Esophagus (tissue), 2 donors: ENCODE measurements around the gene CDC42BPB. TPM values are rescaled to one million over a fixed set of nuclear protein-coding genes. Genes with fewer than 3 reads are reported as not detected.

Source experiments
- H3K27ac ChIP-seq, 2 donors: one replicate each; pipeline ENCODE4 v1.5.1; 2013; ENCODE audit warnings: low read depth in 2 of 2, mild to moderate bottlenecking in 2 of 2, inconsistent platforms in 1 of 2, low read length in 1 of 2, moderate library complexity in 1 of 2
- H3K27me3 ChIP-seq, 2 donors: one replicate each; pipeline ENCODE4 v1.6.1; 2013; ENCODE audit warnings: low read length in 2 of 2, control low read depth in 1 of 2, mild to moderate bottlenecking in 1 of 2; ENCODE audit not compliant: insufficient read depth in 2 of 2, control insufficient read depth in 1 of 2
- H3K36me3 ChIP-seq, 2 donors: one replicate each; pipeline ENCODE4 v1.6.1; 2013; ENCODE audit warnings: low read length in 1 of 2; ENCODE audit not compliant: control insufficient read depth in 2 of 2, insufficient read depth in 2 of 2
- H3K4me1 ChIP-seq, 2 donors: one replicate each; pipeline ENCODE4 v1.6.1; 2013; ENCODE audit warnings: low read length in 1 of 2; ENCODE audit not compliant: control insufficient read depth in 2 of 2, insufficient read depth in 2 of 2
- H3K4me3 ChIP-seq, 2 donors: one replicate each; pipeline ENCODE4 v1.5.1; 2013; ENCODE audit warnings: low read length in 2 of 2, mild to moderate bottlenecking in 2 of 2, low read depth in 1 of 2, moderate library complexity in 1 of 2
- H3K9me3 ChIP-seq, 2 donors: one replicate each; pipeline ENCODE4 v1.6.1; 2013; ENCODE audit warnings: mild to moderate bottlenecking in 2 of 2, low read depth in 1 of 2, low read length in 1 of 2, moderate library complexity in 1 of 2; ENCODE audit not compliant: control insufficient read depth in 2 of 2, insufficient read depth in 1 of 2
- whole genome bisulfite sequencing, 2 donors: extraction: QIAGEN DNeasy Blood & Tissue Kit; methylation state at CpG; one replicate each; pipeline ENCODE4 v1.1.7; 2013; 5-methylcytosine and 5-hydroxymethylcytosine counted together
- polyA plus RNA-seq, 2 donors: library from polyadenylated mRNA; stranded (reverse); fragments of 200-250 nt; gene quantifications; one replicate each; pipeline ENCODE4 v1.2.3, GENCODE V29; 2013
- donor health status: healthy with polysubstance abuse.
- donor health status: Bipolar disorder and iron deficiency.

CDC42BPB gene
- polyA plus RNA-seq, 2 donors = 29.9 to 35.2 TPM

DNA sequence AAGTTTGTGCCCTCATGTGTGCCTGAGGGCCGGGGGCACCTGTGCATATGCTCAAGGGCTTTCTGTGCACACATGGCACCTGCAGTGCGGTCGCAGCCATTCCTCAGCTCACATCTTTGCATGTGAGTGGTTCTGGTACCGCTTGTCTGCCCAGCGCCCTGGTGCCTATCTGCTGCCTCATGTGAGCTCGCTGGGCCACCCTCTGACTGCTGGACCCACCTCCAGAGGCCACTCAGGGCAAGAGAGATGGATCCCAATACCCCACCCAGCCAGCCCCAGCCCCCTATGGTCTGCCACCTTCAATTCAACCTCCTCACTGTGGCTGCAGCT lies 140.3 kb downstream of the CDC42BPB start:
- peaks cover 0 to 2% of the 10 kb centered on the region in 2 donors for H3K36me3 ChIP-seq
- H3K4me3 ChIP-seq = no peak overlapping the region
- H3K4me1 ChIP-seq = no peaks in the 10 kb centered on the region
- H3K27ac ChIP-seq = no peak overlapping the region
- no peaks in the 10 kb centered on the region for H3K27me3 ChIP-seq
- 89 to 93% methylated on average over 6 of the region's 6 CpGs for WGBS, 2 donors
- H3K9me3 ChIP-seq = peaks cover 0 to 5% of the 10 kb centered on the region in 2 donors

DNA sequence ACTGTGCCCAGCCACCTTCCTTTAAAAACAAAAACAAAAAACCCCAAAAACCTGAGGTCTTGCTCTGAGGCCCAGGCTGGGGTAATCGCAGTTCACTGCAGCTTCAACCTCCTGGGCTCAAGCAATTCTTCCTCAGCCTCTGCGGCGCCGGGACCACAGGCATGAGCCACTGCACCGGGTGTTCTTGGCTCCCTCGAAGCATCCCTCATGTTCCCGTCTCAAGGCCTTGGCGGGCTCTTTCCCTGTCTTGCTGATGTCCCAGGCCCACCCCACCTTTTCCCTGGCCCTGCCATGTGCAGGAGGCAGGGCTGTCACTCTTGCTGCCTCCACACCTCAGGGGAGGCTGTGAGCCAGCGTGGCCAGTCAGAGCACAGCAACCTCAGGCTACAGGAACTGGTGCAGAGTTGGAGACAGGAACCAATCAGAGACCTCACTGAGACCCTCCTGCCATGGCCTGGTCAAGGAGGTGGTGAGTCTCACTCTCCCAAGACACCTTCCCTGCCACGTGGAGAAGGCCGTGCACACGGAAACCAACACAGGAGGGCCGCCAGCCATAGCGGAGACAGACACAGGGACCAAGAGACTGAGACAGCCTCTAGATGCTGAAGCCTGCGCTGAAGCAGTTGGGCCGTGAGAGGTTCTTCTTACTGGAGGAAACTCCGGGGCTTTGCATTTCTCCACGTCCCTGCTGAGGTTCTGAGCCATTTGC lies 140.8 kb downstream of the CDC42BPB start:
- Histone ChIP-seq H3K27ac (no peak overlapping the region), H3K4me1 (no peaks in the 10 kb centered on the region), H3K9me3 (peaks cover 0 to 3% of the 10 kb centered on the region in 2 donors), H3K27me3 (no peaks in the 10 kb centered on the region), H3K36me3 (peaks cover 0 to 2% of the 10 kb centered on the region in 2 donors), H3K4me3 (no peak overlapping the region)
- WGBS, 2 donors = 79 to 81% methylated on average over 18 of the region's 18 CpGs

DNA sequence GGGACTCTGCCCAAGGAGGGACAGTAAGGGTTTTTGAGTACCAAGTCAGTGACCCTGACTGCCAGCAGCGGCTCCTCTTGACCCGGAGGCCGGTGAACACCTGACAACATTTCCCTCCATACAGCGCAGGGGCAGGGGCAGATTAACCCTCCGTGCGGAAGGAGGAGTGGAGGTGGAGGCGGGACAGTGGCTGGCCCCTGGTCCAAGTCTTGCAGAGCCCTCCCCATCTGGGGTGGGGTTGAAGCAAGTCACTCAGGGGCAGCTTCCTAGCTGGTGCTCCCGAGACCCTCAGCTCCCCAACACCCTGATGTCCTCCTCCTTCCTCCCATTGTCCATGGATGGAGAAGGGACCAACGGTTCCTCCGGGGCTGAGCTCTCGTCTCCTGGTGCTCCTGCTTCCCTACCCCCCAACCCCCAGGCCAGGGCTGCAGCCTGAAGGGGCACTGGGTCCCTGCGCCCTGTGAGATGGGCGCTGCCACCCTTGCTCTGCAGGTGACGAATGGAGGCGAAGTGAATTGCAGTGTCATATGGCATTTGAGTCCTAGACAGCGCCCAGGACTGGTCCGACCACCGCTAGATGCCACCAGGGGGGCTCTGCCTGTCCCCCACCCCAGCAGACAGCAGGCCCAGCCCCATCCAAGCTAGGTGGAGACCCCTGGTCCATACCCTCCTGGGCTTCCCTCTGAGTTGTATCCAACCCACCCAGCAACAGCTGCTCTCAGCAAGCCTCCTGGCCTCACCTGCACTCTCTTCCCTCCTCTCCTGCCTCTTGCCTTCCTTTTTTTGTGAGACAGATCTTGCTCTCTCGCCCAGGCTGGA lies 141.8 kb downstream of the CDC42BPB start:
- 78 to 81% methylated on average over 19 of the region's 19 CpGs for WGBS, 2 donors
- Histone ChIP-seq H3K36me3 (peaks cover 0 to 2% of the 10 kb centered on the region in 2 donors), H3K27ac (no peak overlapping the region), H3K4me3 (no peak overlapping the region), H3K27me3 (no peaks in the 10 kb centered on the region), H3K9me3 (peaks cover 0 to 3% of the 10 kb centered on the region in 2 donors), H3K4me1 (no peaks in the 10 kb centered on the region)

DNA sequence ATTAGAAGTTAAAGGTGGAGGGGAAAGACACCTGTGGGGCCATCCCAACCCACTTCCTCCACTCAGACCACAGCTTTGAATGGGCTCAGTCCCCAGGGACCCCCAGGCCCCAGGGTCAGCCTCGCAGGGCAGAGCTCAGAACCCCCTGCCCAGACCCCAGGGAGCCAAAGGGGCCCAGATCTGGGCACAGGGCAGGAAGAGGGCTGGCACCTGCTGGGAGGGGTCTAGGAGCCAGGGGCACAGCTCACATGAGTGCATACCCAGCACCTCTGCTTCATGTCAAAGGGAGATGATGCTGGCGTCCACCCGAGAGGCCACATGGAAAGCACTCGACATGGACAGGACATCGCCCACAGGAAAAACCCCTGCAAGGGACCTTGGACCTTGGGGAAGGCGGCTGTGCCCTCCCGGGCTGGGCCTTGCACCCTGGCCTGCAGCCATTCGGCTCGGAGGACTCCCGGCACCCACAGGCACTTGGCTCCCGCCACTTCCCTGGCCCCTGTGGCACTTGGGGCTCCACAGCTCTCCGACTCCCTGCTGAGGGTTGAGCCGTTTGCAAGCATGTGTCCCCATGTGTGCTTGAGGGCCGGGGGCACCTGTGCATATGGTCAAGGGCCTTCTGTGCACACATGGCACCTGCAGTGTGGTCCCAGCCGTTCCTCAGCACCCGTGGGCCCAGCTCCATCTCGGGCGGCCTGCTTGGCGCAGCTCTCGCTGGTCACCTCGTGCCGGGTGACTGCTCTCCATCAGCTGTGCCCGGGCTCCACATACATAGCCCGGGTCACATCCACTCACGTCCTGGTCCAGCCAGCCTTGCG lies 142.7 kb downstream of the CDC42BPB start:
- Histone ChIP-seq H3K4me3 (no peak overlapping the region), H3K27me3 (no peaks in the 10 kb centered on the region), H3K4me1 (no peaks in the 10 kb centered on the region), H3K9me3 (no peaks in the 10 kb centered on the region), H3K27ac (no peak overlapping the region), H3K36me3 (peaks cover 0 to 5% of the 10 kb centered on the region in 2 donors)
- 79 to 80% methylated on average over 26 of the region's 26 CpGs for WGBS, 2 donors

DNA sequence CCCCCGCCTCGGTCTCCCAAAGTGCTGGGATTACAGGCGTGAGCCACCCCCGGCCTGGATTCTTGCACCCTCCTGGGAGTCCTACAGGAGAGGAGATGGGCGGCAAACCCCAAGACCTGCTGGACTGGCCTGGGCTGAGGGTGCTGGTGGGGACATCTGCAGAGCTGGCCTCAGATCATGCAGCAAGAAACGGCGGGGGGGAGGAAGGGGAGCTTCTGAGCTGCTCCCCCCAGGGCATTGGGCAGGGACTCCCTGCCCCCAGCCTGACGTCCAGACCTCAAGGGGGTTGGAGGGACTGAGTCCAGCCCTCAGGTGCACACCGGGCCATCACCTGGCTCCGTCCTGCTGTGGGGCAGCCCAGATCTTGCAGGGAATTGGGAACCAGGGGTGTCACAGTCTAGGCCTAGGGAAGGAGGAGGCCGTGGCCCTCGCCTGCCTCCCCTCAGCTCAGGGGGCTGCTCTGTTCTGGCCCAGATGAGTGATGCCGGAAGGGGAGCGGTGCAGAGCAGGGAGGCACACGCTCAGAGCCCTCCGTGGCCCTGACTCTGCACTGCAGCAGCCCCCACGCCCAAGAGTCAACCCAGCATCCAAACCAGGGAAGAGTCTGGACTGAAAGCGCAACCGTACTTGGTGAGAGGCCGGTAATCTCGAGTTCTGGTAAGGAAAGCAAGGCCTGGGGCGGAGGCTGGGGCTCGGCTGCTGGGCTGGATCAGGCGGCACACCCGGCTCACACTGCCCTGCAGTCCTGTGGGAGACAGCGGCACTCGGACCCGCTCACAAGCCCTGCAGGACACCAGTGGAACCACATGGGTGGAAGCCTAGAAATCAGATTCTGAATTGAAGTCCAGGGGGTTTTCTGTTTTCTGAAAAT lies 143.8 kb downstream of the CDC42BPB start:
- Histone ChIP-seq H3K9me3 (no peaks in the 10 kb centered on the region), H3K36me3 (peaks cover 0 to 10% of the 10 kb centered on the region in 2 donors), H3K4me3 (no peak overlapping the region), H3K27ac (no peak overlapping the region), H3K4me1 (no peaks in the 10 kb centered on the region), H3K27me3 (no peaks in the 10 kb centered on the region)
- 86 to 91% methylated on average over 28 of the region's 28 CpGs for WGBS, 2 donors

DNA sequence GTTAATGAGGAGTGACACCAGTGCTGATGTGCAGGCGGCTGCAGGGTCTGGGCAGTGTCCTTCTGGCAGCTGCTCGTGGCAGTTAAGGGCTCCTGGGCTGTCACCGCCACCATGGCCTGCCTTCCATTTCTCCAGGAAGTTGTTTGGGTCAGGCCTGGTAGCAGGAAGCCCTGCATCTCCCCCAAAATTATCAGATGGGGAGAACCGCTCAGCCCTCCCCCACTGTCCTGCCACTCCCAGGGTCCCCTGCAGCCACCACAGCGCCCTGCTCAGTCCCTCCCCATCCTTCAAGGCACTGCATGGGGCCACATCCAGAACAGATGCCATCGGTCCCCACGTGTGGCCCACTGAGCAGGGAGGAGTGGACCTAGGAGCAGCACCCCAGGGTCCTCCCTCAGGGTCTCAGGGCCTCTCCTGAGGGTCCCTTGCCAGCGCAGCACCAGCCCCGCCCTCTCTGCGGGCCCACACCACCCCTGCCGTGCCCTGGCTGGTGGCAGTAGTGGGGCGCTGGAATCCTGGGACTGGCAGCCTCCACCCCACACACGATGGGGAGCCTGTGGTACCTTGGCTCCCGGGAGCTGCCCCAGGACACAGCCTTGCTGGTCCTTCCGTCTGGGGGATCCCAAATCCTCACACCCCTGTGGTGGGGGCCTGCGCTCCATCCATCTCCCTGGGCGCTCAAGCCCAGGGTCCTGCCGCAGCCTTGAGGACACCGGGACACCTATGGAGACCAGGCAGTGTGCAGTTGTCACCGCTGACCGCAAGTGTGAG lies 145.2 kb downstream of the CDC42BPB start:
- no peaks in the 10 kb centered on the region for H3K9me3 ChIP-seq
- no peaks in the 10 kb centered on the region for H3K4me1 ChIP-seq
- H3K27ac ChIP-seq = no peak overlapping the region
- H3K4me3 ChIP-seq = no peak overlapping the region
- peaks cover 0 to 23% of the 10 kb centered on the region in 2 donors for H3K36me3 ChIP-seq
- H3K27me3 ChIP-seq = no peaks in the 10 kb centered on the region
- WGBS, 2 donors = 90 to 94% methylated on average over 21 of the region's 21 CpGs

DNA sequence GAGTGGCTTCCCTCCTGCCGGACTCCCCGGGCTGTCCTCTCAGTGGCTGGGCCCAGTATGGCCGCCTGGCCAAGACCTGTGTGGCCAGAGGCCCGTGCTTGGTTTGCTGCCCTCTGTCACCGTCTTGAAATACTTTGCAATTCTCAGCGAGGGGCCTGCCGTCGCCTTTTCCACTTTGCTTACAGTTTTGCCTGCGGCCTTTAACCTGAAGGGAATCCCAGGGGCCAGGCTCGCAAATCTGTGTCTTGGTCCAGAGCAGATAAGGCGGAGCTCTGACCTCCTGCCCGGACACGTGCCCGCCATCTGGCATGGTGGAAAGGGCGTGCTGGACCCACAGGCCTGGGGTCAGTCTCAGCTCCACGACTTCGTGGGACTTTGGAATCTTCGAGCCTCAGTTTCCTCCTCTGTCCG lies 145.8 kb downstream of the CDC42BPB start:
- WGBS, 2 donors = 84 to 85% methylated on average over 19 of the region's 19 CpGs
- H3K4me1 ChIP-seq = no peaks in the 10 kb centered on the region
- no peak overlapping the region for H3K27ac ChIP-seq
- no peaks in the 10 kb centered on the region for H3K27me3 ChIP-seq
- H3K9me3 ChIP-seq = no peaks in the 10 kb centered on the region
- H3K4me3 ChIP-seq = no peak overlapping the region
- H3K36me3 ChIP-seq = peaks cover 0 to 28% of the 10 kb centered on the region in 2 donors

DNA sequence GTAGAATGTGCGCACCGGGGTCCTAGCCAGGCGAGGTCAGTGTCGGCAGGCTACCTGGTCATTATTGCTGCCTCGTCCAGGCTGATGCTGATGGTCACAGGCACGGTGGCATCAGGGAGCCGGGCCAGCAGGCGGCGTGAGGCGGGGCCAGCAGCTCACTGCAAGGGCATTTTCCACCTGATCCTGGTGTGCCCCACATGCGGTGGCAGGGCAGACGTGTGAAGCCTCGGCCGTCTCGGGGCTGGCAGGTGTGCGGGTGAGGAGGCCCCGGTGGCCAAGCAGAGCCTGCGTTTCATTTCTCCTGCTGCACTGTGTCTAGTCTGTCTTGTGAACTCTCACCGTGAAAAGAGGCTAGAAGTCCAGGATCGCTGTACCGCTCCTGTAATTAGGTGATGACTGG lies 146.9 kb downstream of the CDC42BPB start:
- H3K27me3 ChIP-seq = no peaks in the 10 kb centered on the region
- H3K27ac ChIP-seq = no peak overlapping the region
- peaks cover 0 to 28% of the 10 kb centered on the region in 2 donors for H3K36me3 ChIP-seq
- WGBS, 2 donors = 91 to 94% methylated on average over 21 of the region's 21 CpGs
- H3K4me1 ChIP-seq = no peaks in the 10 kb centered on the region
- no peak overlapping the region for H3K4me3 ChIP-seq
- H3K9me3 ChIP-seq = no peaks in the 10 kb centered on the region
